ENCODE data around the gene TXNDC15.

TXNDC15 gene

GRCh38 chr5:134944630-134945029 is 70.5 kb downstream of the TXNDC15 start:
- H3K4me3 ChIP-seq (ENCODE audit: low read depth, low read length), result no peak overlapping the region
- no peak for DNase-seq (ENCODE audit: low read depth)
- no peak for TF ChIP-seq CTCF (IDR thresholded peaks at IDR 0.05; ENCODE audit: control insufficient read depth, extremely low read depth, insufficient read depth)

GRCh38 chr5:134945041-134945440 is 70.9 kb downstream of the TXNDC15 start:
- no peak overlapping the region for H3K4me3 ChIP-seq (ENCODE audit: low read depth, low read length)
- no peak for DNase-seq (ENCODE audit: low read depth)
- peak; percentile 3; the same call in 1 of the 2 replicates for TF ChIP-seq CTCF (IDR thresholded peaks at IDR 0.05; ENCODE audit: control insufficient read depth, extremely low read depth, insufficient read depth)

GRCh38 chr5:134948911-134949310 is 74.7 kb downstream of the TXNDC15 start:
- TF ChIP-seq CTCF (IDR thresholded peaks at IDR 0.05; ENCODE audit: control insufficient read depth, extremely low read depth, insufficient read depth), result no peak
- H3K4me3 ChIP-seq (ENCODE audit: low read depth, low read length), result no peak overlapping the region
- DNase-seq (ENCODE audit: low read depth), result no peak

- no peak for DNase-seq (ENCODE audit: low read depth)
- no peak for TF ChIP-seq CTCF (IDR thresholded peaks at IDR 0.05; ENCODE audit: control insufficient read depth, extremely low read depth, insufficient read depth)
- no peak overlapping the region for H3K4me3 ChIP-seq (ENCODE audit: low read depth, low read length)
Observed at GRCh38 chr5:134949316-134949715, 75.1 kb downstream of the TXNDC15 start.
